ENCODE measurements around the gene ACAA2.

The ACAA2 gene

DNA sequence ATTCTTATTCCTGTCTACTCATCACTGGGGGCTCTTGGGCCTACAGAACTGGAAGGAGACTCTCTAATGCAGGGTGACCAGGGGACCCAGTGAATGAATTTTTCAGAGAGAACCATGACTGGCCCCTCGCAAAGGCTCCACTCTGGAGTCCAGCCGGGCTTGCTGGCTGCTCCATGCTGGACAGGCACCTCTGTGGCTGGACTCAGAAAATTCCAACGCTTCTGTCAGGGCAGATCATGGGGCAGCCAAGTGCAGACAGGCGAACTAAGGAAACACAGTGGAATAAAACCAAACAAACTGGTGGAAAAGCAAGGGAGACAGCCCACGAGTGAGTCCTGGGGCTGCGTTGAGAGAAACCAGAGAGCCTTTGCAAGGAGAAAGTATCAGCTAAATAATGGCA lies 57.2 kb downstream of the ACAA2 start:
- TF ChIP-seq, protein P1, sequence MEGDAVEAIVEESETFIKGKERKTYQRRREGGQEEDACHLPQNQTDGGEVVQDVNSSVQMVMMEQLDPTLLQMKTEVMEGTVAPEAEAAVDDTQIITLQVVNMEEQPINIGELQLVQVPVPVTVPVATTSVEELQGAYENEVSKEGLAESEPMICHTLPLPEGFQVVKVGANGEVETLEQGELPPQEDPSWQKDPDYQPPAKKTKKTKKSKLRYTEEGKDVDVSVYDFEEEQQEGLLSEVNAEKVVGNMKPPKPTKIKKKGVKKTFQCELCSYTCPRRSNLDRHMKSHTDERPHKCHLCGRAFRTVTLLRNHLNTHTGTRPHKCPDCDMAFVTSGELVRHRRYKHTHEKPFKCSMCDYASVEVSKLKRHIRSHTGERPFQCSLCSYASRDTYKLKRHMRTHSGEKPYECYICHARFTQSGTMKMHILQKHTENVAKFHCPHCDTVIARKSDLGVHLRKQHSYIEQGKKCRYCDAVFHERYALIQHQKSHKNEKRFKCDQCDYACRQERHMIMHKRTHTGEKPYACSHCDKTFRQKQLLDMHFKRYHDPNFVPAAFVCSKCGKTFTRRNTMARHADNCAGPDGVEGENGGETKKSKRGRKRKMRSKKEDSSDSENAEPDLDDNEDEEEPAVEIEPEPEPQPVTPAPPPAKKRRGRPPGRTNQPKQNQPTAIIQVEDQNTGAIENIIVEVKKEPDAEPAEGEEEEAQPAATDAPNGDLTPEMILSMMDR (conservative IDR thresholded peaks at IDR 0.05; ENCODE audit: low read length), result no peak
- no peak for DNase-seq (ENCODE audit: low read depth)

DNA sequence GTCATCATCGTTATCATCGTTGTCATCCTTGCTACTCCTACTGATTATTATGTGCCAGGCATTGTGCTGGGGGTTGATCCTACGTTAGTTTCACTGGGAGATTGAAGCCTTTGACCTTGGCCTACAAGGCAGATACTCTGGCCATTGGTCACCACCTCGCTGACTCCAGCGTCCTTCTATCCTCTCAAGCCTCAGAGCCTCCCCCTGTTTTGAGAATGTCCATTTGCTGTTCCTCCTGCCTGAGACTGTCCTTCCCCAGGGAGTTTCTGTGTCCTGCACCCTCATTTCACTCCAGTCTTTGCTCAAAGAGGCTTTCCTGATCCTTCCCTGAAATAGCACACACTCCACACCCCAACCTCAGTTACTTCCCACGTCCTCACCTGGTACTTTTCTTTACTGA lies 57.8 kb downstream of the ACAA2 start:
- TF ChIP-seq, protein P1 (conservative IDR thresholded peaks at IDR 0.05; ENCODE audit: low read length), result no peak
- DNase-seq (ENCODE audit: low read depth), result no peak
- no peak overlapping the region for H3K4me3 ChIP-seq (ENCODE audit: low read length)

More for the DNA sequence above, 57.2 kb downstream of the ACAA2 start:
- no peak overlapping the region for H3K4me3 ChIP-seq (ENCODE audit: low read length)

- DNase-seq (ENCODE audit: low read depth), result no peak
- H3K4me3 ChIP-seq (ENCODE audit: low read length), result no peak overlapping the region
- TF ChIP-seq, protein P1 (conservative IDR thresholded peaks at IDR 0.05; ENCODE audit: low read length), result no peak
Observed at GRCh38 chr18:49754866-49755265, 58.5 kb downstream of the ACAA2 start.

- DNase-seq (ENCODE audit: low read depth), result no peak
- TF ChIP-seq, protein P1 (conservative IDR thresholded peaks at IDR 0.05; ENCODE audit: low read length), result no peak
- H3K4me3 ChIP-seq (ENCODE audit: low read length), result no peak overlapping the region
Observed at GRCh38 chr18:49753643-49754042, 59.7 kb downstream of the ACAA2 start.

GRCh38 chr18:49752095-49752457 lies 61.3 kb downstream of the ACAA2 start:
- DNase-seq (ENCODE audit: low read depth), result no peak
- TF ChIP-seq, protein P1 (conservative IDR thresholded peaks at IDR 0.05; ENCODE audit: low read length), result no peak
- H3K4me3 ChIP-seq (ENCODE audit: low read length), result no peak overlapping the region

- TF ChIP-seq, protein P1 (conservative IDR thresholded peaks at IDR 0.05; ENCODE audit: low read length), result no peak
- no peak for DNase-seq (ENCODE audit: low read depth)
Observed at GRCh38 chr18:49751427-49752094, 61.8 kb downstream of the ACAA2 start.

GRCh38 chr18:49749563-49749962 lies 63.8 kb downstream of the ACAA2 start:
- no peak overlapping the region for H3K4me3 ChIP-seq (ENCODE audit: low read length)
- TF ChIP-seq, protein P1 (conservative IDR thresholded peaks at IDR 0.05; ENCODE audit: low read length), result no peak
- no peak for DNase-seq (ENCODE audit: low read depth)

More at GRCh38 chr18:49751427-49752094, 61.8 kb downstream of the ACAA2 start:
- no peak overlapping the region for H3K4me3 ChIP-seq (ENCODE audit: low read length)

Data from AG10803 (cell line).